Measurements from ENCODE around the gene CDK16.

CDK16 gene

DNA sequence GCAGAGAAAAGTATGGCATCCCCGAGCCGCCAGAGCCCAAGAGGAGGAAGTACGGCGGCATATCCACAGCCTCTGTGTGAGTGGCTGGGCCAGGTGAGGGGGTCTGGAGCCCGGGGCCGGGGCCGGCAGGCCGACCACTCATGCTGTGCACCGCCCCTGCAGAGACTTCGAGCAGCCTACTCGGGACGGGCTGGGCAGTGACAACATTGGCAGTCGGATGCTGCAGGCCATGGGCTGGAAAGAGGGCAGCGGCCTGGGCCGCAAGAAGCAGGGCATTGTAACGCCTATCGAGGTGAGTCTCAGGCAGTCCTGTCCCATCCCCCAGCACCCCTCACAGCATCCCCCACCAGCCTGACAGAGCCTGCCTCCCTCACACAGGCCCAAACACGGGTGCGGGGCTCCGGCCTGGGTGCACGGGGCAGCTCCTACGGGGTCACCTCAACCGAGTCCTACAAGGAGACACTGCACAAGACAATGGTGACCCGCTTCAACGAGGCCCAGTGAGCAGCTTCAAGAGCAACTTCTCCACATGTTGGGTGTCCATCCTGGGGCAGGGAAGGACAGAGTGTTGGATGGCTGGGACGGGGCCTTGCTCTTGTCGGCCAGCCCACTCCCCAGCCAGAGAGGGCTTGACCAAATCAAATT lies 32.3 kb upstream of the CDK16 start:
- DNase-seq, result no peak

DNA sequence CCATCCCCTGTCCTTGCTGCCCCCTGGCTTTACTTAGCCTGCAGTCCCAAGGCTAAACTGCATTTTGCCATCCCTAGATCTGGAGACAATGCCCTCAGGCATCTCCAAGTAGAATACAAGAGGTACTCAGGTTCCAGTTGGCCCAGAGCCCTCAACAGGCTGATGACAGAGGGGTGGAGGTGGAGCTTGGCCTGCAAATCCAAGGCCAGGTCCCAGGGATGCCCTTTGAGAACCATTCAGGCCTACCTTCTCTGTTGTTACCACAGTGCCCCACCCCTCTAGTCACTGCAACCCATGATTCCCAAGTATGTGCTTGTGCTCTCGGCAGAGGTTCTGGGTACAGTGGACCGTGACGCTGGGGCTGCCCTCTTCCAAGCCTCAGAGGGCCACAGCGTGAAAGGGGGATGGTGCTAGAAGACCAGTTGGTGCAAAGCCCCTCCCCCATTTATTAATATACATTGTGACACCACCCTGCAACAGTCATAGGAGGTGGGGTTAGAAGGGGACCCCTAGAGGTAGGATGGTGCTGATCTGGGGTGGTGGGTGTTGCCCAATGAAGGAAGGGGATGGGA lies 31.3 kb upstream of the CDK16 start:
- DNase-seq, result no peak

DNA sequence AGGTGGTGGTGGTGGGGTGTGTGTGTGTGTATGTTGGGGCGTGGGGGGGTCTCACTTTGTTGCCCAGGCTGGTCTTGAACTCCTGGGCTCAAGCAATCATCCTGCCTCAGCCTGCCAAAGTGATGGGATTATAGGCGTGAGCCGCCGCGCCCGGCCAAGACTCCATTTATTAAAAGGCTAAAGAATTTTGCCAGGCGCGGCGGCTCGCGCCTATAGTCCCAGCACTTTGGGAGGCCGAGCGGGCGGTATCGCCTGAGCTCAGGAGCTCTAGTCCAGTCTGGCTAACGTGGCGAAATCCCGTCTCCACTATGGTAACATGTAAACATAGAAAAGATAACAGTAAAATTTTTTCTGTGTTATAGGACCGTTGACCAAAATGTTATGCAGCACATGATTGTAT lies 28.6 kb upstream of the CDK16 start:
- DNase-seq, result no peak

DNA sequence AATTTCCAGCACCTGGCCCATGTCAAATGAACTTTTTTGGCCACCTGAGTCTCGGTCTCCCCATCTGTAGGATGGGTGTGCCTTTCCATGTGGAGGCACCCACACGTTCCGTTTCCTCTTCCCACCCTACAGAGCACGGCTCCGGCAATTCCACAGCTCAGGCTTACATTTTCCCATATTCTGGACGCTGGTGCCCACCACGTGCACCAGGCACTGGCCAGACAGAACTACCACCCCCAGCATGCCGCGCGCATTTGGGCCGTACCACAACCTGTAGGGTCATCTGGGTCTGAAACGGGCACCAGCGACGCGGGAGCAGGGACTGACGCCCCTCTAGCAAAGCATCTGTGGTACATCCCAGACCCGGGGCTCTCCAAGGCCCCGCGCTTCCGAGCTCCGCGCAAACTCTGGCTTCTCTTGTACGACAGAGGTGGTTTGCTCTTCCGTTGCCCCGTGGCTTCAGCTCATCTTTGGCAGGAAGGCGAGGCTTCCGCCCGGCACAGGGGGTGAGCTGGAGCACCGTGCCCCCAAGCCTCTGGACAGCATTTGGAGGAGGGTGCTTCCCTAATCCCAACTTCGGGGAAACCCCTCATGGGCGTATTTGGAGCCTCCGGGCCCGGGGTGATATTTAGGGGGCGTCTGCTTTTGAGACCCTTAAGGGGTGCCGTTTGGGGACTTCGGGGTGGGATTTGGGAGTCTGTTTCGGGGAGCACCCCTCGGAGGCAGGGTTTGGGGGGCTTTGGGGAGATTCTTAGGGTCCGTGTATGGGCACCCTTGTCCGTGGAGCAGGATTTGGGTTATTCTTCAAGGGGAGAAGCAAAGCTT lies 27.8 kb upstream of the CDK16 start:
- DNase-seq, result peak; percentile 87

DNA sequence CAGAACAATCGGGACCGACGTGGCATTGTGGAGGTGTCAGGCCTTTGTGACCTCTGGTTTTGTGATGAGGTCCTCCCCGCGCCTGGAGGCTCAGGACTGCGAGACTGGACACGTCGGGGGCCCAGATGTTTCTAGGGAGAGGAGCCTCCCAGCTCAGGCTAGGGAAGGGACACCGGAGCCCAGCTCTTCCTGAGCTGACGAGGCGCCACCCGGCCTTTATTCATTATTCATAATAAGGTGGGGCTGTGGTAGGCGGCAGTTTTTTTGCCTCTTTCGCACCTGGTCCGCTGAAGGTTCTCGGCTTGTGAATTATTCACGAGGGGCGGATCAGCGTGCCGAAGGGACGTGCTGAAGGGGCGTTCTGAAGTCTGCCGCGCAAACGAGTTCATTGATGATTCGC lies 27.1 kb upstream of the CDK16 start:
- DNase-seq, result no peak

DNA sequence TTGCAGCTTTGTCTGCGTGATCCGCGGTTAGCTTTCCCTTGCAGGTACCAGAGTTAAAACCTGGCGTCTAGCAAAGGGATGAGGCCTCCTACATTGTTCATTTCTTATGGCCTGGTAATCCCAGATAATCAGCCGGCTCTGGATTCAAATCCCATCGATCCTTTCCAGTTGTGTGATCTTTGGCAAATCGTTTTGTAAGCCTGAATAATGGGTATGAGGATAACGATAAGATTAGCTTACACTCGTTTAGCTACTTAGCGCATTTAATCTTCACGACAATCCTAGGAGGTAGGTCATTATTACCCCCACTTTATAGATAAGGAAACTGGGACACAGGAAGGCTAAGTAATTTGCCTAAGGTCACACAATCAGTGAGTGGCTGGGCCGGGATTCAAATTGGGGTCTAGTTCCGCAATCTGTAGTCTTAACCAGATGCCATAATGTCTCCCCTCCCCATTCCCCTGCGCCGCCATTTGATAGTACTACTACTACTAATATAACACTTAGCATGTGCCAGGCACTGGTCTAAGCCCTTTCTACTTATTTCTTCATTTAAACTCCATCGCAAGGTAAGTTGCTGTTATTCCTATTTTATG lies 26.6 kb upstream of the CDK16 start:
- DNase-seq, result no peak

DNA sequence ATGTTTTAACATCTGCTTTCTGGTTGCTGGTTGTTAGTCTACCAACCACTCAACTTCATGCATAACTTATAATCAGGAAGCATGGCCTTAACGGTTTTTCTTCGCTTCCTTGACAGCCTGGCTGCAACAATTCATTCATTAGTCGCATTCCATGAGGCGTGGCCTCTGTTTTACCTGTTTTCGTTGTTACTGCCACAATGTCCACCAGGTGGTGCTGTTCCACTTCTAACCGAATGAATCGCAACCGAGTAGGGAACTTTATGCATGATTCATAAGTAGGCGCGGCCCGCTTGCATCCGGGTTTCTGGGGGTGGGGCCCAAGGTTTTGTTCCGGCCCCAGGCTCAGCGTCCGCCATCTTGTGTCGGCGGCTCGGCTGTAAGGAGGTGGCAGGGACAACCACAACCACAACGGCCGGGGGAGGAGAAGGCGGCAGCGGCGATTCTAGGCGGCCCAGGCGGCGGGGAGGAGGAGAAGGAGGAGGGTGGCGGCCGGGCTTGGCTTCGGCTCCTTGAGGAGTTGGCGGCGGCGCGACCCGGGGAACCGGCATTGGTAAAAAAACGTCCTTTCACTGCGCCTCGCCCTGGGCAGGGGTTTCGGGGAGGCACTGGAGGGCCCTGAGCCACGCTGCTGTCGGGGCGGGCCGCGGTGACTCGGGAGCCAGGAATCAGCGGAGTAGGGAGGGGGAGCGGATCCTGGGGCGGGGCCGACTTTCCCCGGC lies 24.8 kb upstream of the CDK16 start, which contains the start of gene UBA1:
TSS of gene UBA1 (plus strand) at position 355 of the 719 bp plus-strand sequence. CDS start 4,974 bp downstream, outside the sequence.
- peak; percentile 92 for DNase-seq

DNA sequence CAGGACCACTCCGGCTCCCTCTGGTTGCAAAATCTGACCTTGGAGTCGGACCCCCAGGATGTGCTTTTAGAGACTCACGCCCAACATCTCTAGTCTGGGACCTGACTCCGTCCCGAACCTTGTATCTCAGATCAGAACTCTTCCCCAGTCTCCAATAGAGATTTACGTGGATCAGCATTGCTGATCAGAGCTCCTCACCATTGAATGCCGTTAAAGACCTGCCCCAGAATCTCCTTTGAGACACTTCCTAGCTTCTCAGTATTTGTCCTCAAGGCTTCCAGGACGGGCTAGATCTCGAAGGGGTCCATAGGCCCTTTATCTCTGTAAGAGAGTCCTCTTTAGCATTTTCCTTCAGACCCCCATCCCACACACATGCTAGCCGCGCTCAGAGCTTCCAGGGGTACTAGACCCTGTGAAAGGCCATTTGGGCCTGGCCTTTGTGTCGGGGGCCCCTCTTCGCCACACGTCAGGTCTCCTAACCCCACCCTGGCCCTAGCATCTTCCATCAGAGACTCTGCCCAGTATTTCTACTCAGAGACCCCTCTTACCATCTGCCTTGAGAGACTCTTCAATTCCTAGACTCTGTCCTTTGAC lies 24.2 kb upstream of the CDK16 start:
- DNase-seq, result no peak

DNA sequence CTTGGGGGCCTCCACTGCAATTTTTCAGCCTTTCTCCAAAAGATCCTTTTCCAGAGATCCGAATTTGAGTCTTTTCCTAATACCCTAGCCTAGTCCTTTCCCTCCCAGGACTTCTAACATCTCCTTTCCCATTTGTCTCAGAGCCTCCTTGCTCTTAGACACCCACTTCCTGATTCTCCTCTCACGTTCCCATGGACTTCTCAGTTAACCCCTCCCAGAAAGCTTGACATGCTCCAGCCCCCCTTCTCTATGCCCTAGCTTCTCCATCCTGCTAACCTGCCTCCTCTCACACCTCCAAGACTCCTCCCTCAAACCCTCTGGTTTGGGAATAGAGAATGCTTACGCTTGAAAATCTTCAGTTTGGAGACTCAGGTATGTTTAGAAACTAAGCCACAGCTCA lies 22.4 kb upstream of the CDK16 start:
- no peak for DNase-seq

DNA sequence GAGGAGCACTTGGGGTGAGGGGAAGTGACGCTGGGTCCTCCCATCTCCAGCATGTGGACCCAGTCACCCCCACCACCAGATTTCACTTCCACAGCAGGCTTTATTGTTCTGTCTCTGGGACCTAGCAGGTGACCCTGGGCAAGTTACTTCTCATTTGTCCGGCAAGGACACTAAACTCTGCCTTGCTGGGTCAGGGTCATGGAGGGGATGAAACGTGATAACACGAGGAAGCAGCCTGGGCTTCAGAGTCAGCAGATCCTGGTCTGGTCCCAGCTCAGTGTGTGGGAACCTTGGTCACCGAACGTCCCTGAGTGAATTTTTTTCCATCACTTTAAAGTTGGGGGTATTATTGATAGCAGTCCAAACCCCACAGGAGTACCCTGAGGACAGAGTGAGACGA lies 21.0 kb upstream of the CDK16 start:
- DNase-seq, result no peak

DNA sequence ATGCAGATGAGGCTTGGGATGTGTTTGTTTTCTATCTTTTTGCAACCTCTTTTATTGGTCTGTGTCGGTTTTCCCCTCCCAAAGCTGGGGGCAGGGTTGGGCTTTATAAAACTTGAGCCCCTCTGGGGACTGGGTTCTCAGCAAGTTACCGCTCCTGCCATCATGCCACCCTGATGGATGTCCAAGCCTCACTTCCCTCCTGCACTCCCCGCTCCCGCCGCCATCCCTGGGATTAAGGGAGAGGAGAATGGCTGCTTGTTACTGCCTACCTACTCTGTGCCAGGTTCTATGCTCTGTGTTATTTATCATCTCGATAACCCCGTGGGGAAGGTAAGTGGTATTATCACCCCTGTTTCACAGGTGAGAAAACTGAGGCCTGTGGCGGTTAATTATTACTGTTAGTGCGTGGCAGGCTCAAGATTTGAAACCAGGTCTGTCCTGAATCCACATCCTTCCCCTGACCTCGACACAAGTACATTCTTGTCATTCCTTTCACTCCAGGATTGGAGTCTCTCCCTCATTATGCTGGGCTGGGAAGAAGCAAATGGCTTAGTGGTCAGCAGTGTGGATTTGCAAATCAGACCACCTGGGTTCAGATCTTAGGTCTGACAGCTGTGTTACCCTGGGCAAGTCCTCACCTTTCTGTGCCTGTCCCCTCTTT lies 20.3 kb upstream of the CDK16 start:
- DNase-seq, result no peak

DNA sequence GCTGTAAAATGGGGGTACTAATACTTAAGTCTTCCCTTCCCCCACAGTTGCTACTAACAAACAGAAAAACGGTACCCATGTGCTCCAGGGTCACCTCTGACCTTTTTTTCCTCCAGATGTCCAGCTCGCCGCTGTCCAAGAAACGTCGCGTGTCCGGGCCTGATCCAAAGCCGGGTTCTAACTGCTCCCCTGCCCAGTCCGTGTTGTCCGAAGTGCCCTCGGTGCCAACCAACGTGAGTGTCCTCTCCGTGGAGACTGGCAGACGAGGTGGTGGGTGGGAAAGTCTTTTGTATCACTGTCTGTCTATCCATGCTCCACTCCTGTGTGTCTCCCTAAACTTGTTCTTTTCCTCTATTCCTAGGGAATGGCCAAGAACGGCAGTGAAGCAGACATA lies 19.8 kb upstream of the CDK16 start:
- DNase-seq, result no peak

DNA sequence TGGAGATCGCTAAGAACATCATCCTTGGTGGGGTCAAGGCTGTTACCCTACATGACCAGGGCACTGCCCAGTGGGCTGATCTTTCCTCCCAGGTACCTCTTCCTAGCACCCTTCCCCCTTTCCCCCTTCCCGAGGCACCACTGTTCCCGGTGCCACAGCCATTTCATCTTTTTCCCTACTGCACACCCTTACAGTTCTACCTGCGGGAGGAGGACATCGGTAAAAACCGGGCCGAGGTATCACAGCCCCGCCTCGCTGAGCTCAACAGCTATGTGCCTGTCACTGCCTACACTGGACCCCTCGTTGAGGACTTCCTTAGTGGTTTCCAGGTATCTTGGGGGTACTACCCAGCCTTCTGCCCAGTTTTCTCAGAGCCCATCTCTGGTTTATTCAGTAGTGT lies 19.2 kb upstream of the CDK16 start:
- no peak for DNase-seq

DNA sequence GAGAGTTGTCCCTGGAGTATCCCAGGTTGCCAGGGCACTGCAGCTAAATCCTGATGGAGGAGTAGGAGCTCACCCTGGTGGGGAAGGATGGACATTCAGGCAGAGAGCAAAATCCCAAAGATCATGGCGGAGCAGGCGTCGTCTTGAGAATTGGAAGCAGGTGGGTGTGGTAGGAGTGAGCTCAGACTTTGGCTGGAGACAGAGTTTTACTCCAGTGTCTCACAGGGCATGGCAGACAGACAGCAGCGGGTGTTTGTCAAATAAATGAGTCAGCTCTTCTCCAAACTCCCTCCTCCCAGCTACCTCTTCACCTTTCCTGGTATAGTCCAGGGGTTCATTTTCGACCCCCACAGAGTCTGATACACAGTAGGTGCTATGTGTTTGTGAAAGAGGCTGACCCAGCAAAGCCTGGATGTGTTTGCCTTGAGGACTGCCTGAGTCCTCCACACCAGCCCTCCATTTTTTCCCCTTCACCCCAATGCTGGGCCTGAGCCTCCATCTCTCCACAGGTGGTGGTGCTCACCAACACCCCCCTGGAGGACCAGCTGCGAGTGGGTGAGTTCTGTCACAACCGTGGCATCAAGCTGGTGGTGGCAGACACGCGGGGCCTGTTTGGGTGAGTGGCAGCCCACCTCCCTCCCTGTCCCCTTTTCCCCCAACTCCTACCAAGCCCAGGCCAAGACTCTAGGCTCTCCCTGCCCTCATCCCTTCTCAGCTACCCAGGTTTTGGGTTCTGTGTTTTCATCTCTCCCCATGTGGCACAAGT lies 17.9 kb upstream of the CDK16 start:
- no peak for DNase-seq

DNA sequence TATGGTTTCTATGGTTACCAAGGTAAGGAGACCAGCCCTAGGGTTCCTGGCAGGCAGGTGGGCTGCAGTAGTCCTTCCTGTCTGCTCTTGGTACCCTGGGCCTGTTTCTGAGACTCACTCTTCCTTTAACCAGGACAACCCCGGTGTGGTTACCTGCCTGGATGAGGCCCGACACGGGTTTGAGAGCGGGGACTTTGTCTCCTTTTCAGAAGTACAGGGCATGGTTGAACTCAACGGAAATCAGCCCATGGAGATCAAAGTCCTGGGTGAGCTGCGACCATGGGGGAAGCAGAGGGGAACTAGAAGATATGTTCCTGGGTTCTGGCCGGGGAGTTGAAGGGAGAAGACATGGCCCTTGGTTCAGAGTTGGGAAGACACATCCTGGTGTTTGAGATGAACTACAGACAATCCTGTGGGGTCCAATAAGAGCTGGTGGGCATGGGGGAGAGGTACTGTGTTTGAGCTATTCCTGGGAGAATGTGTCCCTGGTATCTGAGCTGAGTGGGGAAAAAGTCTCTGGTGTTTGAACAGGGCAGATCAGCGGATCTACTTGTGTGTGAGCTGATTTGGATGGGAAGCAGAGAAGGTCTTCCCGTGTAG lies 17.0 kb upstream of the CDK16 start:
- no peak for DNase-seq

DNA sequence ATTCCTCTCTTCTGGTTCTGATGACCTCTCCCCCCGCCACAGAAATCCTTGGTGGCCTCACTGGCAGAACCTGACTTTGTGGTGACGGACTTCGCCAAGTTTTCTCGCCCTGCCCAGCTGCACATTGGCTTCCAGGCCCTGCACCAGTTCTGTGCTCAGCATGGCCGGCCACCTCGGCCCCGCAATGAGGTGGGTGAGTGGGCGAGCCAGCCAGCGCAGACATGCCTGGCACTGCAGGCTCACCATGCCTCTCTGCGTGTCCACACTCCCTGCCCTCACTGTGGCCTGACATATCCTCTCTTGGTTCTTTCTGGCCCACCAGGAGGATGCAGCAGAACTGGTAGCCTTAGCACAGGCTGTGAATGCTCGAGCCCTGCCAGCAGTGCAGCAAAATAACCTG lies 16.2 kb upstream of the CDK16 start:
- no peak for DNase-seq

DNA sequence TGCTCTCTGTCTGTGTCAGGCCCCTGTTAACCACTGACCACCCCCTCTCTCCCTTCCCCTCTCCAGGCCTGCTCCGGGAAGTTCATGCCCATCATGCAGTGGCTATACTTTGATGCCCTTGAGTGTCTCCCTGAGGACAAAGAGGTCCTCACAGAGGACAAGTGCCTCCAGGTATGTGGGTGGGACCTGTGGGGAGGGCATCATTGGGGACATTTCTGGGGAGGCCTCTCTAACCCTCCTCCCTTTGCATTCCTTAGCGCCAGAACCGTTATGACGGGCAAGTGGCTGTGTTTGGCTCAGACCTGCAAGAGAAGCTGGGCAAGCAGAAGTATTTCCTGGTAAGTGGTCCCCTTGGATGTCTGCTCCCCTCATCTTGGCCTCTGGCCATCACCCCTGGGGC lies 15.6 kb upstream of the CDK16 start:
- DNase-seq, result no peak

DNA sequence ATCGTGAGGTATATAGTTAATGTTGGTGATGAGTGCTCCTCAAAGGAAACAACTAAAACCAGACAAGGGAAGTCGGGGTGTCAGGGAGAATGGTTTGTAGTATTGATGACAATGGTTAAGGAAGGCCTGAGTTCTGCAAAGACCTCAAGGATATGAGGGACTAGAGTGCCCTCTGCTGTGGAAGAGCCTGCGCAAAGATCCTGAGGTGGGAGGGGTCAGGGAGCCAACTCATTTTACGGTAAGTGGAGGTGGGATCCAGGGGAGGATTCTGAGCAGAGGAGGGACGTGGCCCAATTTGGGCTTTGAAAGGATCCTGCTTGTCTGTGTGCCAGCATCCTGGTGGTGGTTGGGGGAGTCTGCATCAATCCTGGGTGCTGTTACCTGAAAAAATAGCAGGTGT lies 13.5 kb upstream of the CDK16 start:
- no peak for DNase-seq

DNA sequence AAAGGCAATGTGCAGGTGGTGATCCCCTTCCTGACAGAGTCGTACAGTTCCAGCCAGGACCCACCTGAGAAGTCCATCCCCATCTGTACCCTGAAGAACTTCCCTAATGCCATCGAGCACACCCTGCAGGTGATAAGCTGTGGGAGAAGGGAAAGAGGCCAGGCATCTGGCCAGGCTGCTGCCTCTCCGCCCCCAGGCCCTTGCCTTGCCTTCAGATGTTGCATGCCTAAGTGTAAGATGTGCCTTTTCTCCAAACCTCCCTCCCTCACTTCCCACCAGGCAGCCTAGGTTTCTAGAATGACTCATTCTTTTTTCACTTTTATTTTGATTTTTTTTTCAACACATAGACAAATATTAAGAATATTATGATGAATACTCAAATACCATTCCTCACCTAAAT lies 12.2 kb upstream of the CDK16 start:
- DNase-seq, result no peak

DNA sequence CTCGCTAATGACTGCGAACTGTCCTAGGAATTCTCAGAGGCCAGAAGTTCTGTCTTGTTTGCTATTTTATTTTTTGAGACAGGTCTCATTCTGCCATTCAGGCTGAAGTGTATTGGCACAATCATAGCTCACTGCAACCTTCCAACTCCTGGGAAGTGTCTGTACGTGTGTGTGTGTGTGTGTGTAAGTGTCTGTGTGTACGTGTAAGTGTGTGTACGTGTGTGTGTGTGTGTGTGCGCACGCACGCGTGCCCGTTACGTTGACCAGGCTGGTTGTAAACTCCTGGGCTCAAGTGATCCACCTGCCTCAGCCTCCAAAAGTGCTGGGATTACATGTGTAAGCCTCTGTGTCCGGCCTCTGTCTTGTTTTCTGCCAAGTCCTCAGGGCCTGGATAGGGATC lies 10.4 kb upstream of the CDK16 start:
- DNase-seq, result no peak

Data from right forelimb (tissue), 1 donor.